ENCODE results near the gene MCUB. TPM values are rescaled to one million over a fixed set of nuclear protein-coding genes. Genes with fewer than 3 reads are reported as not detected.

The MCUB gene
- total and polyA plus RNA-seq, 4 donors: 1.3 to 4.9 (median 1.9) TPM

DNA sequence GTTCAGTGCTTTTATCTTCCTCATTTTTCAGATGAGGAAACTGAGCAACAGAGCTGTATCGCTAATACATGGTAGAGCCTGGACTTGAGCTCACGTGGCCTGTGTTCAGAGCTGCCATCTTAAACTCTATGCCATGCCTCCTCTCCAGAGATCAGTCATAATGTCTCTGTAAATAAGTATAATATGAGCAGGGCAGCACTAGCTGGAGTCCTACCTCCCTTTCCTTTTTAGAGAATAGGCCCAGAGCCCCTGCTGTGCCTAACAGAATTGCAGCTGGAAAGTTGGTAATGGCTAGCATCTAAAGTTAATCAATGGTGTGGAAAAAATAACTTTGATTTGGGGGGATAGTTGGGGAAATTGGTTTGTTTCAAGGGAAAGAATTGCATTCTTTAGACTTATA is 122.8 kb downstream of the MCUB start:
- WGBS: 97% methylated on average over 2 of the region's 2 CpGs
- no peak for TF ChIP-seq GABPA (IDR thresholded peaks at IDR 0.05 in 1 of 2, conservative IDR thresholded peaks at IDR 0.05 in 1 of 2)
- no peak for TF ChIP-seq HNF4A (conservative IDR thresholded peaks at IDR 0.05)
- TF ChIP-seq TAF1 (conservative IDR thresholded peaks at IDR 0.05): no peak
- TF ChIP-seq, protein P1, sequence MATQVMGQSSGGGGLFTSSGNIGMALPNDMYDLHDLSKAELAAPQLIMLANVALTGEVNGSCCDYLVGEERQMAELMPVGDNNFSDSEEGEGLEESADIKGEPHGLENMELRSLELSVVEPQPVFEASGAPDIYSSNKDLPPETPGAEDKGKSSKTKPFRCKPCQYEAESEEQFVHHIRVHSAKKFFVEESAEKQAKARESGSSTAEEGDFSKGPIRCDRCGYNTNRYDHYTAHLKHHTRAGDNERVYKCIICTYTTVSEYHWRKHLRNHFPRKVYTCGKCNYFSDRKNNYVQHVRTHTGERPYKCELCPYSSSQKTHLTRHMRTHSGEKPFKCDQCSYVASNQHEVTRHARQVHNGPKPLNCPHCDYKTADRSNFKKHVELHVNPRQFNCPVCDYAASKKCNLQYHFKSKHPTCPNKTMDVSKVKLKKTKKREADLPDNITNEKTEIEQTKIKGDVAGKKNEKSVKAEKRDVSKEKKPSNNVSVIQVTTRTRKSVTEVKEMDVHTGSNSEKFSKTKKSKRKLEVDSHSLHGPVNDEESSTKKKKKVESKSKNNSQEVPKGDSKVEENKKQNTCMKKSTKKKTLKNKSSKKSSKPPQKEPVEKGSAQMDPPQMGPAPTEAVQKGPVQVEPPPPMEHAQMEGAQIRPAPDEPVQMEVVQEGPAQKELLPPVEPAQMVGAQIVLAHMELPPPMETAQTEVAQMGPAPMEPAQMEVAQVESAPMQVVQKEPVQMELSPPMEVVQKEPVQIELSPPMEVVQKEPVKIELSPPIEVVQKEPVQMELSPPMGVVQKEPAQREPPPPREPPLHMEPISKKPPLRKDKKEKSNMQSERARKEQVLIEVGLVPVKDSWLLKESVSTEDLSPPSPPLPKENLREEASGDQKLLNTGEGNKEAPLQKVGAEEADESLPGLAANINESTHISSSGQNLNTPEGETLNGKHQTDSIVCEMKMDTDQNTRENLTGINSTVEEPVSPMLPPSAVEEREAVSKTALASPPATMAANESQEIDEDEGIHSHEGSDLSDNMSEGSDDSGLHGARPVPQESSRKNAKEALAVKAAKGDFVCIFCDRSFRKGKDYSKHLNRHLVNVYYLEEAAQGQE (IDR thresholded peaks at IDR 0.05): no peak
- no peak for TF ChIP-seq RXRA (IDR thresholded peaks at IDR 0.05)
- TF ChIP-seq, protein P2, sequence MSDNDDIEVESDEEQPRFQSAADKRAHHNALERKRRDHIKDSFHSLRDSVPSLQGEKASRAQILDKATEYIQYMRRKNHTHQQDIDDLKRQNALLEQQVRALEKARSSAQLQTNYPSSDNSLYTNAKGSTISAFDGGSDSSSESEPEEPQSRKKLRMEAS (IDR thresholded peaks at IDR 0.05): no peak
- TF ChIP-seq JUND (IDR thresholded peaks at IDR 0.05): no peak
- TF ChIP-seq RAD21 (IDR thresholded peaks at IDR 0.05): no peak
- TF ChIP-seq FOXA1 (IDR thresholded peaks at IDR 0.05): no peak
- TF ChIP-seq, protein P3, sequence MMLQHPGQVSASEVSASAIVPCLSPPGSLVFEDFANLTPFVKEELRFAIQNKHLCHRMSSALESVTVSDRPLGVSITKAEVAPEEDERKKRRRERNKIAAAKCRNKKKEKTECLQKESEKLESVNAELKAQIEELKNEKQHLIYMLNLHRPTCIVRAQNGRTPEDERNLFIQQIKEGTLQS (IDR thresholded peaks at IDR 0.05): no peak
- no peak for TF ChIP-seq HNF4G (IDR thresholded peaks at IDR 0.05)
- no peak for TF ChIP-seq FOXA2 (IDR thresholded peaks at IDR 0.05)
- TF ChIP-seq, protein P4, sequence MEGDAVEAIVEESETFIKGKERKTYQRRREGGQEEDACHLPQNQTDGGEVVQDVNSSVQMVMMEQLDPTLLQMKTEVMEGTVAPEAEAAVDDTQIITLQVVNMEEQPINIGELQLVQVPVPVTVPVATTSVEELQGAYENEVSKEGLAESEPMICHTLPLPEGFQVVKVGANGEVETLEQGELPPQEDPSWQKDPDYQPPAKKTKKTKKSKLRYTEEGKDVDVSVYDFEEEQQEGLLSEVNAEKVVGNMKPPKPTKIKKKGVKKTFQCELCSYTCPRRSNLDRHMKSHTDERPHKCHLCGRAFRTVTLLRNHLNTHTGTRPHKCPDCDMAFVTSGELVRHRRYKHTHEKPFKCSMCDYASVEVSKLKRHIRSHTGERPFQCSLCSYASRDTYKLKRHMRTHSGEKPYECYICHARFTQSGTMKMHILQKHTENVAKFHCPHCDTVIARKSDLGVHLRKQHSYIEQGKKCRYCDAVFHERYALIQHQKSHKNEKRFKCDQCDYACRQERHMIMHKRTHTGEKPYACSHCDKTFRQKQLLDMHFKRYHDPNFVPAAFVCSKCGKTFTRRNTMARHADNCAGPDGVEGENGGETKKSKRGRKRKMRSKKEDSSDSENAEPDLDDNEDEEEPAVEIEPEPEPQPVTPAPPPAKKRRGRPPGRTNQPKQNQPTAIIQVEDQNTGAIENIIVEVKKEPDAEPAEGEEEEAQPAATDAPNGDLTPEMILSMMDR (IDR thresholded peaks at IDR 0.05; ENCODE audit: low read depth, low read length, missing input control): no peak
- no peak for TF ChIP-seq YY1 (IDR thresholded peaks at IDR 0.05)
- TF ChIP-seq NR2F2 (IDR thresholded peaks at IDR 0.05): no peak
- TF ChIP-seq, protein P5, sequence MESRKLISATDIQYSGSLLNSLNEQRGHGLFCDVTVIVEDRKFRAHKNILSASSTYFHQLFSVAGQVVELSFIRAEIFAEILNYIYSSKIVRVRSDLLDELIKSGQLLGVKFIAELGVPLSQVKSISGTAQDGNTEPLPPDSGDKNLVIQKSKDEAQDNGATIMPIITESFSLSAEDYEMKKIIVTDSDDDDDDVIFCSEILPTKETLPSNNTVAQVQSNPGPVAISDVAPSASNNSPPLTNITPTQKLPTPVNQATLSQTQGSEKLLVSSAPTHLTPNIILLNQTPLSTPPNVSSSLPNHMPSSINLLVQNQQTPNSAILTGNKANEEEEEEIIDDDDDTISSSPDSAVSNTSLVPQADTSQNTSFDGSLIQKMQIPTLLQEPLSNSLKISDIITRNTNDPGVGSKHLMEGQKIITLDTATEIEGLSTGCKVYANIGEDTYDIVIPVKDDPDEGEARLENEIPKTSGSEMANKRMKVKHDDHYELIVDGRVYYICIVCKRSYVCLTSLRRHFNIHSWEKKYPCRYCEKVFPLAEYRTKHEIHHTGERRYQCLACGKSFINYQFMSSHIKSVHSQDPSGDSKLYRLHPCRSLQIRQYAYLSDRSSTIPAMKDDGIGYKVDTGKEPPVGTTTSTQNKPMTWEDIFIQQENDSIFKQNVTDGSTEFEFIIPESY (IDR thresholded peaks at IDR 0.05): no peak
- TF ChIP-seq EGR1 (IDR thresholded peaks at IDR 0.05; ENCODE audit: low read depth in 2 of 2): no peak
- H3K27me3 ChIP-seq (ENCODE audit: control insufficient read depth in 4 of 4, insufficient read depth in 4 of 4, low read length in 3 of 4): no peaks in the 10 kb centered on the region

More for the DNA sequence above, 122.8 kb downstream of the MCUB start:
- Histone ChIP-seq H3K4me3 (ENCODE audit: low read depth in 1 of 3, low read length in 3 of 3) (no peak overlapping the region), H3K4me1 (ENCODE audit: control insufficient read depth in 4 of 4, insufficient read depth in 4 of 4, low read length in 3 of 4) (no peaks in the 10 kb centered on the region), H3K9ac (ENCODE audit: low read depth in 1 of 2, low read length in 2 of 2) (no peak overlapping the region), H3K36me3 (ENCODE audit: control insufficient read depth in 4 of 4, insufficient read depth in 3 of 4, low read depth in 1 of 4, low read length in 3 of 4) (peaks cover 0 to 8% (median under 1%) of the 10 kb centered on the region in 4 donors), H3K9me3 (ENCODE audit: control insufficient read depth in 4 of 4, low read length in 3 of 4) (no peaks in the 10 kb centered on the region), H3K27ac (ENCODE audit: low read depth in 1 of 2, low read length in 2 of 2) (no peak overlapping the region)
- no peak for DNase-seq (ENCODE audit: low spot score)
